Measurements from ENCODE around the gene VPS11.
A peak's percentile ranks its signal among the peaks of the same experiment; 100 is the strongest.

The VPS11 gene

DNA sequence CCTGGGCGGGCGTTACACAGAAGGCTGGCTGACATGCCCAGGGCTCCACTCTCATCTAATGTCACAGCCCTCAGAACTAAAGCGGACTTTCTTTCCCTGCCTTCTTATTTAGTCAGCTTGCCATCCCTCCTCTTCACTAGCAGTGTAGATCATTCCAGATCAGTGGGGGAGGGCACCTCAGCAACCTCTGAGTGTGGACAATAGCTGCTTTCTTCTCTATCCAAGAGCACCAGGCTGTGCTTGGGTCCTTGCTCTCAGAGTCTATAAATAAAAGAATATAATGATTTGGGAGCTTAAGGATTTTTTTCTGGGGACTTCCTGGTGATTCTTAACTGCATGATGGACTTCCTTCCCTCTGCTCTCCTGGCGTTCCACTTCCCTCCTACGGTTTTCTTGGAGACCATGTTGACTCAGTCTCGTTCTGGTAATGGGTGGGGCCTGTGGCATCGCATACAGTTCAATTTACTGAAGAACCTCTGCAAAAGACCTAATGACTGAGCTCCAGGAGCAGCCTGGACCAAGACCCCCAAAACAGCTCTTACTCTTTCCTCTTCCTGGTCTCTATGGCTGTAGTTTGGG, 14.2 kb downstream of the VPS11 start:
- DNase-seq (ENCODE audit: low read depth), result no peak

DNA sequence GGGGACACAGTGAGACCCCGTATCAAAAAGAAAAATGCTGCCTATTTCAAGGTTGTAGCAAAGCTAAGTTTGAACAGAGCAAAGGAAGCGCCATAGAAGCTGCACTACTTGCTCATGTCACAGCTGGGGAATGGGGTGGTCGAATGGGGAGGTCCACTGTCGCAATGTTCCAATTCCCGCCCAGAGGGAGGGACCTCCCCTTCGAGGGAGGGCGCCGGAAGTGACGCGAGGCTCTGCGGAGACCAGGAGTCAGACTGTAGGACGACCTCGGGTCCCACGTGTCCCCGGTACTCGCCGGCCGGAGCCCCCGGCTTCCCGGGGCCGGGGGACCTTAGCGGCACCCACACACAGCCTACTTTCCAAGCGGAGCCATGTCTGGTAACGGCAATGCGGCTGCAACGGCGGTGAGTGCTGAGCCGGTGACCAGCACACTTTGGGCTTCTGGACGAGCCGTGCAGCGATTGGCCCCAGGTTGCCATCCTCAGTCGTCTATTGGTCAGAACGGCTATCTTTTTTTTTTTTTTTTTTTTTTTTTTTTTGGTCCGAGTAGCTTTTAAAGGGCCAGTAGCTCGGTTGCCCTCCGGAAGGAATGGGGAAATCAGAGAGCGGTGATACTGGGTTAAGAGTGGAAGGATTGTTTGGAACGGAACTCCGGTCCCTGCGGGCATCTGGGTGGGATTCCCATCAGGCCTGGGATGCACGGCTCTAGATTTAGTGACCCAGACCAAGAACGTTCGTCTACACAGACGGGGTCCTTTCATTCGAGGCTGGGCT, 17.2 kb downstream of the VPS11 start, which contains the start of gene HMBS:
Gene HMBS, plus strand, starts transcription at position 219 of the 774 bp plus-strand sequence. Its CDS starts 153 bp downstream, at position 372.
- peak; percentile 92 for DNase-seq (ENCODE audit: low read depth)

GRCh38 chr11:119085437-119085847, 17.8 kb downstream of the VPS11 start:
- DNase-seq (ENCODE audit: low read depth), result no peak

- DNase-seq (ENCODE audit: low read depth), result no peak
These were observed 19.5 kb downstream of the VPS11 start for GRCh38 chr11:119087123-119087522.

DNA sequence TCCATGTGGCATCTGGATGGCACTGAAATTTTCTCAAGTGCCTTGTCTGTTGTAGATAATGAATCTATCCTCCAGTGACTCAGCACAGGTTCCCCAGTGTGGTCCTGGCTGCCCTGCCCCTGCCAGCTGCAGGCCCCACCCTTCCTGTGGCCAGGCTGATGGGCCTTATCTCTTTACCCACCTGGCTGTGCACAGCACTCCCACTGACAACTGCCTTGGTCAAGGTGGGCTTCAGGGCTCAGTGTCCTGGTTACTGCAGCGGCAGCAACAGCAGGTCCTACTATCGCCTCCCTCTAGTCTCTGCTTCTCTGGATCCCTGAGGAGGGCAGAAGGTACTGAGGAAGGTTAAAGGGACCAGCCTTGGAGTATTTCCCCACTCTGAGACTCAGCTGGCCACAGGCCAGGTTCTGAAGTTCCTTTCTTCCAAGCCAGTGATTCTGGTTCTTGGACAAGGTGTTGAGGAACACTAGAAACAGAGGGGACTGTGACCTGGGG, 20.2 kb downstream of the VPS11 start:
- DNase-seq (ENCODE audit: low read depth), result no peak

GRCh38 chr11:119088406-119088805, 20.8 kb downstream of the VPS11 start:
- no peak for DNase-seq (ENCODE audit: low read depth)

DNA sequence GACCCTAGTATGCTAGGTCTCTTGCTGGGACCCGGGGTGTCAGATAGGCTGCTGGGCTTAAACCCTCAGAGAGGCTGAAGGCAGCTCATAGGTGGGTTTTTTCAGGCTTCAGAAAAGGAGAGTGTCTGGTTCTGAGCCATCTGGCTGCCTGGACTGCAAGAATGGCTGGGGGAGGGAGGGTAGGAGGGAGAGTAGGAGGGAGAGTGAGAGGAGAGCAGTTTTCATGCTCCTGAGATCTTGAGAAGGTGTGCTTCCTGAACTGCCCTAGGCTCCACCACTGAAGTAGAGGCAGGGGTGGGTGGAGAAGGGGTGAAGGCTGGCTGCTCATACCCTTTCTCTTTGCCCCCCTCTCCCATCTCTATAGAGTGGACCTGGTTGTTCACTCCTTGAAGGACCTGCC, 21.7 kb downstream of the VPS11 start:
- no peak for DNase-seq (ENCODE audit: low read depth)

GRCh38 chr11:119091178-119091577, 23.6 kb downstream of the VPS11 start:
- DNase-seq (ENCODE audit: low read depth), result no peak

- no peak for DNase-seq (ENCODE audit: low read depth)
These were observed 24.6 kb downstream of the VPS11 start for GRCh38 chr11:119091966-119092879.

- DNase-seq (ENCODE audit: low read depth), result no peak
These were observed 25.5 kb downstream of the VPS11 start for GRCh38 chr11:119092880-119093842.

- DNase-seq (ENCODE audit: low read depth), result no peak
These were observed 26.6 kb downstream of the VPS11 start for GRCh38 chr11:119093942-119094815.

DNA sequence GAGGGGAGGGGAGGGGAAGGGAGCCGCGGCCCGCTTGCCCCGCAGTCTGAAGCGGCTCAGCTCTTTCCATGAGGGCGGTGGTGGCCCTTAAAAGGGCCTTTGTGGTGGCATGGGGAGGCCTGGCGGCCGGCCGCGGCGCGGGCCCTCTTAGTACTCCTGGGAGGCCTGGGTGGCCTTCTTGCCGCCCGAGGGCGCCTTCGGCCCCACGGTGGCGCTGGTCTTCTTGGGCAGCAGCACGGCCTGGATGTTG, 27.1 kb downstream of the VPS11 start:
- no peak for DNase-seq (ENCODE audit: low read depth)

DNA sequence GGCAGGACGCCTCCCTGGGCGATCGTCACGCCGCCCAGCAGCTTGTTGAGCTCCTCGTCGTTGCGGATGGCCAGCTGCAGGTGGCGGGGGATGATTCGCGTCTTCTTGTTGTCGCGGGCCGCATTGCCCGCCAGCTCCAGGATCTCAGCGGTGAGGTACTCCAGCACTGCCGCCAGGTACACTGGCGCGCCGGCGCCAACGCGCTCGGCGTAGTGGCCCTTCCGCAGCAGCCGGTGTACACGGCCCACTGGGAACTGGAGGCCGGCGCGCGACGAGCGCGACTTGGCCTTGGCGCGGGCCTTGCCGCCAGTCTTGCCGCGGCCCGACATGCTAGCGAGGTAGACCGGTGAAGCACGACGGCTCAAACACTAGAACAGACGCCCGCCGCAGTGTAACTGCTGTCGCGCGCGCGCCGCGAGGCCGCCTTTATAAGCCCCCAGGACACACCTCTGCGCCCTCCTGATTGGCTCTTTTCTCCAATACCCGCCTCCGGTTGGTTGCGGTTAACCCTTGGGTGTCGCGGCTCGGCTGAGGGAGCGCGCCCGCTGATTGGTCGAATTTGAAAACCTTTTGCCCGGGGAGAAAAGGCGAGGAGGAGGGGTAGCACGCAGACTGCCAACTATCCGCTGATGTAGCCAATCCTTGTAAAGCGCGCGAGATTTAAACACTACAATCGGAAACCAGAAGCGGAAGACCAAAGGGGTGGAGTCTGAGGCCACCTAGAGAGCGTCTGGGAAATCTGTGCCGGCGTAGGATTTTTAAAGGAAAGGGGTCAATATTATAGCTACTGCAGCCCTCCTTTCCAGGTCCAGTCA, 27.7 kb downstream of the VPS11 start:
- peak; percentile 98 for DNase-seq (ENCODE audit: low read depth)

- DNase-seq (ENCODE audit: low read depth), result no peak
These were observed 32.1 kb downstream of the VPS11 start for GRCh38 chr11:119099711-119100110.

- no peak for DNase-seq (ENCODE audit: low read depth)
These were observed 32.8 kb downstream of the VPS11 start for GRCh38 chr11:119100246-119100970.

- DNase-seq (ENCODE audit: low read depth), result no peak
These were observed 33.6 kb downstream of the VPS11 start for GRCh38 chr11:119100994-119101758.

DNA sequence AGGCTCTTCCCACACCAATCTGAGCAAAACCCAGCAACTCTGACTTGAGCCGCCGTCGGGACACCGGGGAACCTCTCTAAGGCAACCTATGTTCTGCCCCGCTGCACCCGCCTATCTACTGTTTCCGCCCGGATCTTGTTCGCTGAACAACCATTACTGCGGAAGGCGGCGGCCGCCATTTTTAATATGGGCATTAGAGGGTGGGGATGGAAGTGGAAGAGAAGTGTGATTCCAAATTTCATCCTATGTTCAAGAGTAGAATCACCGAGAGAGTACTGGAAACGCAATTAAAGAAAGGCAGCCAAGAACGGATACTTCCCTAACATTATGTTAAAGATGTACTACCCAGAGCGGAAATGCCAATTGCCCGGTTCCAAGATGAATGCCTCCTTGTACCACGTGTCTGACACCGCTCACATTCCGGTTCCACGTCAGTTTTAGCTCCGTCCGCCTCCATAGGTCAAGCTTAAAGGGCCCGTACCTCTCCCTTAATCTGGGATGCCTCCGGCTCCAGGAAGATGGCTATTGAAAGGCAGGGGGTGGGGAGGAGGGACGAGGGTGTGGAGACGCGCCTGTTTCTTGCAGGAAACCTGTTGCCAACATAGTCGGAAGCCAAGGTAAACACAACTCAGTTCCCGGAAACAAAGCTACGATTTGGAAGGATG, 34.3 kb downstream of the VPS11 start, which contains the start of gene DPAGT1:
Gene DPAGT1, minus strand, starts transcription at position 95 of the 665 bp plus-strand sequence. CDS start 198 bp downstream, outside the sequence.
- peak; percentile 77 for DNase-seq (ENCODE audit: low read depth)

Data from activated T-cell treated with anti-CD3 and anti-CD28 coated beads for 48 hours (primary cell).